HG02588 (cell line): ENCODE data around the gene SIDT1.

Source experiments
- ATAC-seq: cut with Tn5 transposase; IDR thresholded peaks from one replicate; pipeline ENCODE4 v1.9.1; 2021; ENCODE audit warnings: mild to moderate bottlenecking, moderate library complexity; ENCODE audit not compliant: unreplicated experiment

The SIDT1 gene

GRCh38 chr3:113531826-113532697 is at the start of gene SIDT1:
Gene SIDT1, plus strand, starts transcription at chr3:113532555. Its CDS starts 467 bp downstream, at chr3:113533022.
- ATAC-seq: peak; percentile 60

GRCh38 chr3:113485161-113485609 is 47.2 kb upstream of the SIDT1 start:
- ATAC-seq: no peak

GRCh38 chr3:113495035-113495434 is 37.3 kb upstream of the SIDT1 start:
- ATAC-seq: no peak

GRCh38 chr3:113496924-113497323 is 35.4 kb upstream of the SIDT1 start:
- ATAC-seq: no peak

GRCh38 chr3:113498221-113499005 is 33.9 kb upstream of the SIDT1 start:
- no peak for ATAC-seq

- ATAC-seq: no peak
Measured at GRCh38 chr3:113499081-113499480, 33.3 kb upstream of the SIDT1 start.

- ATAC-seq: no peak
Measured at GRCh38 chr3:113501597-113501996, 30.8 kb upstream of the SIDT1 start.

- no peak for ATAC-seq
Measured at GRCh38 chr3:113505867-113506266, 26.5 kb upstream of the SIDT1 start.

- ATAC-seq: no peak
Measured at GRCh38 chr3:113507501-113508067, 24.8 kb upstream of the SIDT1 start.

GRCh38 chr3:113508966-113509365 is 23.4 kb upstream of the SIDT1 start:
- no peak for ATAC-seq

GRCh38 chr3:113514265-113514769 is 18.0 kb upstream of the SIDT1 start:
- ATAC-seq: no peak

- no peak for ATAC-seq
Measured at GRCh38 chr3:113516115-113516505, 16.2 kb upstream of the SIDT1 start.

- no peak for ATAC-seq
Measured at GRCh38 chr3:113521981-113522380, 10.4 kb upstream of the SIDT1 start.

GRCh38 chr3:113523241-113523640 is 9.1 kb upstream of the SIDT1 start:
- no peak for ATAC-seq

GRCh38 chr3:113532698-113533533 is 561 bp downstream of the SIDT1 start:
- peak; percentile 38 for ATAC-seq

- ATAC-seq: peak; percentile 27
Measured at GRCh38 chr3:113533534-113533892, 1.2 kb downstream of the SIDT1 start.

GRCh38 chr3:113534365-113534764 is 2.0 kb downstream of the SIDT1 start:
- ATAC-seq: no peak

- ATAC-seq: no peak
Measured at GRCh38 chr3:113535898-113536297, 3.5 kb downstream of the SIDT1 start.

- ATAC-seq: no peak
Measured at GRCh38 chr3:113536627-113537101, 4.3 kb downstream of the SIDT1 start.

GRCh38 chr3:113537155-113537554 is 4.8 kb downstream of the SIDT1 start:
- ATAC-seq: no peak
